ENCODE measurements around the gene PET100. TPM values are rescaled to one million over a fixed set of nuclear protein-coding genes. Genes with fewer than 3 reads are reported as not detected.

PET100 gene, protein sequence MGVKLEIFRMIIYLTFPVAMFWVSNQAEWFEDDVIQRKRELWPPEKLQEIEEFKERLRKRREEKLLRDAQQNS
- total RNA-seq = 34.4 and 36.3 TPM in 2 replicates

DNA sequence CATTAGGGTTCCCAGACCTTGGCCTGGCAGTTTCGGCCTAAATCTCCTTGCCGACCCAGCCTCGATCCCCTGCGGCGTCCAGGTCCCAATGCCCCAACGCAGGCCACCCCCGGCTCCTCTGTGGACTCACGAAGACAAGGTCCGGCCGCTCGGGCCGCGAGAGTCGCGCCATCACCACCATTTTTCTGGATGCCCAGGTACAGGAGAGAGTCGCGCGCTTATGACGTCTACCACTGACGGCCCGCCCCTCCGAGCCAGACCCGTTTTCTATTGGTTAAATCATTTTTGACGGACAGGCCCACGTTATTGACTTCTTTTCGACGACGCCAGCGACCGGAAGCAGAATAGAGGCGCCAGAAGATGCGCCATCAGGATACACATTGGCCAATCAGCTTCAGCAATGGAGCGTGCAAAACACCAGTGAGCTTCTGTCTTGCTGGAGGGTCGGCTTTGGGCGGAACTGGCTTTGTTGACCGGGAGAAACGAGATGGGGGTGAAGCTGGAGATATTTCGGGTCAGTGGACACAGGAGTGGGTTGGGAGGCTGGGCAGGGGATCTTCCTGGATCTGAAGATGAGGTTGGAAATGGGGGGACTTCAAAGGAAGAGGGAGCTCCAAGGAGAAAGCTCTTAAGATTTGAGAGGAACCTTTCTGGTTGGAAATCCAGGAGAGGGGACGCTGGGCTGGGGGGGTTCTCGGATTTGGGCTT is at the start of gene PET100, which contains the start of gene XAB2:
TSS of gene PET100 (plus strand) at position 447 of the 708 bp plus-strand sequence. CDS start at position 488, 41 bp downstream.
TSS of gene XAB2 (minus strand) at position 199 of the 708 bp plus-strand sequence. CDS start at position 181, 18 bp downstream.

DNA sequence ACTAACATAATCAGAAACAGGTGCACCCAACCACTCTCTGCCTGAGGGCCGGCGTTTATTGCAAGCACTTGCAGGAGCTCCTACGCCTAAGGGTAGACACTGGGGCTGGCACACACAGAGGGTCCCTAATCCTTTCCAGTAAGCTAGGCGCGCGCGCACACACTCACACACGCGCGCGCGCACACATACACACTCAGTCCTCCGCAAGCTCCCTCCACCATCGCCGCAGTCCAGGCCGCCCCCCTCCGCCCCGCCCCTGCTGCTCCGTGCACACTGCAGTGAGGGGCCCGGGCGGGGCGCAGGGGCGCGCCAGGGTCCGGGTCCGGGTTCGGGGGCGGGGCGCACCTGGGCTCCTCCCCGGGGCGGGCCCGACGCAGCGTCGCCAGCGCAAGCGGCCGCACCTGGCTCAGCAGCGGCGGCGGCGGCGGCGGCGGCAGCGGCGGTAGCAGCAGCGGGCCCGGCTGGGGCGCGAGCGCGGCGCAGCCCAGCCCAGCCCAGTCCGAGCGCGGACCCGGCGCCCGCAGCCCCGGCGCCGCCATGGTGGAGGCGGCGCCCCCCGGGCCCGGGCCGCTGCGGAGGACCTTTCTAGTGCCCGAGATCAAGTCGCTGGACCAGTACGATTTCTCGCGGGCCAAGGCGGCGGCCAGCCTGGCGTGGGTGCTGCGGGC is 34.0 kb upstream of the PET100 start, which contains the start of gene CAMSAP3:
TSS of gene CAMSAP3 (plus strand) at position 398 of the 668 bp plus-strand sequence. CDS start at position 538, 140 bp downstream.

GRCh38 chr19:7633698-7634097 is 4.1 kb downstream of the PET100 start, which contains the start of gene PCP2:
Gene PCP2 (minus strand): TSS chr19:7633719. CDS start chr19:7633457, 262 bp downstream.

GRCh38 chr19:7636691-7637373 is 7.2 kb downstream of the PET100 start, which contains the start of gene STXBP2:
Gene STXBP2 (plus strand): TSS chr19:7637110. CDS start chr19:7637150, 40 bp downstream.

GRCh38 chr19:7668842-7669241 is 39.2 kb downstream of the PET100 start, which contains the start of gene RETN:
Gene RETN (plus strand): TSS chr19:7669049. CDS start chr19:7669327, 278 bp downstream.

DNA sequence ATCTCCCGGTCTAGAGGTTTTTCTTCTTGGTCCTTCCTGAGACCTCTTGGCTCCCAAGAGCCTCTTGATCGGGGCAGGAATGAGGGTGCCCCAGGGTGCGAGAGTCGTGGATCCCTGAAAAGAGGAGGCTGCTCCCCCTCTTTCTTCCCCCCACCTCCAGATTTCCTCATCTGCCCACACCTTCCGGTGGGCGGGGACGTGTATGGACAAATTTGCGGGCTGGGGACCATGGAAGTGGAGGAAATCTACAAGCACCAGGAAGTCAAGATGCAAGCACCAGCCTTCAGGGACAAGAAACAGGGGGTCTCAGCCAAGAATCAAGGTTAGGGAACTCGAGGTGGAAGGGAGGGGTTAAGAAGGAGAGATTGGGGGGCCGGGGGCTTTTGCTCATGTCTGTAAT is 47.3 kb downstream of the PET100 start, which contains the start of gene MCEMP1:
TSS of gene MCEMP1 (plus strand) at position 237 of the 400 bp plus-strand sequence. CDS start at position 268, 31 bp downstream.

GRCh38 chr19:7680606-7681339 is 51.2 kb downstream of the PET100 start, which contains the start of gene TRAPPC5:
Gene TRAPPC5 (plus strand): TSS chr19:7680833. CDS start chr19:7682254, 1,421 bp downstream.

Other genes starting within 250 kb of the PET100 start
- gene PEX11G, start 140.8 kb upstream of the PET100 start, total RNA-seq = 1.5 TPM in 2 replicates
- 10.9 and 11.2 TPM in 2 replicates for gene ZNF358, start 113.7 kb upstream of the PET100 start, total RNA-seq
- gene MCOLN1, start 107.2 kb upstream of the PET100 start, total RNA-seq = 3.4 and 4.9 TPM in 2 replicates
- gene PNPLA6, start 94.1 kb upstream of the PET100 start, total RNA-seq = 56.2 and 65.2 TPM in 2 replicates
- gene CAMSAP3, start 33.9 kb upstream of the PET100 start, total RNA-seq = 0.11 TPM in 1 of 2 replicates, not detected in the other
- 19.0 and 22.6 TPM in 2 replicates for gene XAB2, start 248 bp upstream of the PET100 start, total RNA-seq
- gene PCP2, start 3.9 kb downstream of the PET100 start, total RNA-seq = not detected in 2 replicates
- 19.8 and 28.3 TPM in 2 replicates for gene STXBP2, start 7.3 kb downstream of the PET100 start, total RNA-seq
- not detected in 2 replicates for gene RETN, start 39.3 kb downstream of the PET100 start, total RNA-seq
- gene MCEMP1, start 47.3 kb downstream of the PET100 start, total RNA-seq = not detected in 2 replicates
- 111 and 133 TPM in 2 replicates for gene TRAPPC5, start 51.0 kb downstream of the PET100 start, total RNA-seq
- gene FCER2, start 72.3 kb downstream of the PET100 start, total RNA-seq = not detected in 2 replicates
- under 0.01 and 0.76 TPM in 2 replicates for gene CLEC4G, start 102.3 kb downstream of the PET100 start, total RNA-seq
- 0.11 and 0.26 TPM in 2 replicates for gene CD209, start 117.7 kb downstream of the PET100 start, total RNA-seq
- gene CLEC4M, start 133.4 kb downstream of the PET100 start, total RNA-seq = 146 and 160 TPM in 2 replicates
- 6.8 and 7.3 TPM in 2 replicates for gene EVI5L, start 200.4 kb downstream of the PET100 start, total RNA-seq
- gene PRR36, start 244.6 kb downstream of the PET100 start, total RNA-seq = not detected in 2 replicates